ENCODE results near the gene UROC1.

UROC1 gene

DNA sequence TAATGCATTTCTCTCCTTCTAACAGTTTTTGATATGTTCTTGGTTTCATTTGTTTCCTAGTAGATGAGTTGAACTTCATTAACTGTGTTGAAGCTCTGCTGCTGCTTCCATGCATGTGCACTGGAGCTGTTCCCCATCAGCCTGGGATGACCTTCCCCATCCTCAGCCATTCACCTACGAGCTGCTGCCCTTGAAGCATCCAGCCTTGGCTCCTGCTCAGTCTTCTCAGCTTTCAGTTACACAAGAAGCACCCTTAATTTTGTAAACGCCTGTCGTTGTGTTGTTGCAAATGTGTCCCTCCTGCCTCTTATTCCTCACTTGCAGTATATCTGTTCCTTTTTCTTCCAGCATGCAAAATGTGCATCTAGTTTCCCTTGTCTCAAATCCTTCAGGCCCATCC is 33.4 kb downstream of the UROC1 start:
- no peak for TF ChIP-seq CTCF (IDR thresholded peaks at IDR 0.05; ENCODE audit: low read length, missing control alignments)
- no peak overlapping the region for H3K4me3 ChIP-seq (replicated peaks; ENCODE audit: low read depth, low read length)
- no peak for DNase-seq (ENCODE audit: low read depth)

GRCh38 chr3:126483321-126483761 is 34.2 kb downstream of the UROC1 start:
- DNase-seq (ENCODE audit: low read depth), result no peak
- H3K4me3 ChIP-seq (replicated peaks; ENCODE audit: low read depth, low read length), result no peak overlapping the region
- TF ChIP-seq CTCF (IDR thresholded peaks at IDR 0.05; ENCODE audit: low read length, missing control alignments), result no peak

DNA sequence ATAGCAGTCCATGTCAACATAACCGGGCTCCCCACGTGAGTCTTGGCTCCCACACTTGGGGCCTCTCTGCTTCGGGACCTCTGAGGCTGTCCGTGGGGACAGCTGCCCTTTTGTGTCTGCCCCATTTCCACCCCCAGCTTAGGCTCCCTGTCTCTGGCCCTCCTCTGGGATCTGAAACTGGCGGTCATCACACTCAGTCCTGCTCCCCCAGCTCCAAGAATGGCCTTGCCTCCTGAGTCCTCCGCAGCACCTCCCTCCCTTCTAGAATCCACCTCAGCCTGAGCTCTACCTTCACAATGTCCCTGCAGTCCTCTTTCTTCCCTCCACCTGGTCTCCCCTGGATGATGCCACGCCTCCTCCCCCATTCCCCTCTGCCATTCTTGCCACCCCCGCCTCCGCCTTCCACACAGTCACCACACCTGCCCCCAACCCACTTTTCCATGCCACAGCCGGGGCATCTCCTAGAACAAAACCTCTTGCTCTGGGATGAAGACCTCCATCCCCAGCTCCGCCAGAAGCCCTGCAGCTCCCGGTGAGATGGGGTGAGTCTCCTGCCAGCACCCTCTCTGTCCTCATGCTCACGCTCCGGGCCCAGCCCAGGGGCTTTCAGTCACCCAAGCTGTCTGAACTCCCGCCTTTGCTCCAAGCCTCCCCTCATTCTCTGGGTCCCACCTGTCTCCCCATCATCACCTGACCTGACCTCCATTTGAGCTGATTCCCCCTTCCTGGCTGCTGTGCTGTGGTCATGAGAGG is 34.9 kb downstream of the UROC1 start:
- TF ChIP-seq CTCF (IDR thresholded peaks at IDR 0.05; ENCODE audit: low read length, missing control alignments), result no peak
- H3K4me3 ChIP-seq (replicated peaks; ENCODE audit: low read depth, low read length), result no peak overlapping the region
- DNase-seq (ENCODE audit: low read depth), result no peak

- no peak overlapping the region for H3K4me3 ChIP-seq (replicated peaks; ENCODE audit: low read depth, low read length)
- DNase-seq (ENCODE audit: low read depth), result peak; percentile 19
- TF ChIP-seq CTCF (IDR thresholded peaks at IDR 0.05; ENCODE audit: low read length, missing control alignments), result no peak
Measured at GRCh38 chr3:126481808-126482502, 35.6 kb downstream of the UROC1 start.

- no peak for TF ChIP-seq CTCF (IDR thresholded peaks at IDR 0.05; ENCODE audit: low read length, missing control alignments)
- no peak overlapping the region for H3K4me3 ChIP-seq (replicated peaks; ENCODE audit: low read depth, low read length)
- DNase-seq (ENCODE audit: low read depth), result no peak
Measured at GRCh38 chr3:126480861-126481260, 36.7 kb downstream of the UROC1 start.

DNA sequence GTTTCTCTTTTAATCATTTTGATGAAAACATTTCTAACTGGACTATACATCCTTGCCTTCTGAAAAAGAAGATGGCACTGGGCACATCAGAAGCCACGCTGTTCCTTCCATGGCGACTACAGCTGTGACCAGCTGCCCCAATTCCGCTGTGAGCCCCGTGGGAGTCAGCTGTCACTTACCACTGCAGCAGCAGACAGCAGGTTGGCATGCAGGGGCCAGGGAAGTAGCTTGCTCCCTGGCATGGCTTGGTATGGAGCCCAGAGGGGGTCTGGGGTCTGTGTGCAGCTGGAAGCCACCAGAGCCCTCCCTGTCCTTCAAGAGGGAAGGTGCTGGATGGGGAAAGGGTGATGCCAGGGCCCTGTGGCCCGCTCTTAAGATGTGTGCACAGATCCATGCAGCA is 37.4 kb downstream of the UROC1 start:
- H3K4me3 ChIP-seq (replicated peaks; ENCODE audit: low read depth, low read length), result no peak overlapping the region
- no peak for TF ChIP-seq CTCF (IDR thresholded peaks at IDR 0.05; ENCODE audit: low read length, missing control alignments)
- no peak for DNase-seq (ENCODE audit: low read depth)

Data from fibroblast of pulmonary artery (primary cell).